ENCODE results near the gene PRKAR1B.
"Not testable (repeated sequence)": the region's sequence is repeated elsewhere in the genome, so short reads cannot be mapped to it uniquely, and the experiment has no call there.

PRKAR1B gene

DNA sequence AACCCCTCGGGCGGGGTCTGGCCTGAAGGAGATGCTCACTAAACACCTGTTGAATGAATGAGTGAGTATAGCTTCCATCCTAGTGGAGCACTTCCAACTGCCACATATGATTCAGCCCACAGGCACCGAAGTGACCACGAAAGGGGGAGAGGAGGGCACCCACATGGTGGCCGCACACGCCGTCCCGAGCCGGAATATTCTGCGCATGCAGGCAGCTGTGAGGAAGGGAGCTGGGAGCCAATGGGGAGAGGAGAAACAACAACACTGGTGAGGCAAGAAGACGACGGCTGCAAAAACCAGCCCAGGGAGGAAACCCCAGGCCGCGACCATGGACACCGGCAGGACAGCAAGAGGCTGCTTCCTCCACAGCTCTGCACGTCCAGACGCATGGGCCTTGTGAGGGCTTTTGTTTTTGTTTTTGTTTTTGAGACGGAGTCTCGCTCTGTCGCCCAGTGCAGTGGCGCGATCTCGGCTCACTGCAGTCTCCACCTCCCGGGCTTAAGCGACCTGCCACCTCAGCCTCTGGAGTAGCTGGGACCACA, 67.7 kb downstream of the PRKAR1B start:
- FAIRE-seq, result no peak
- TF ChIP-seq POLR2A (IDR thresholded peaks at IDR 0.05; ENCODE audit: low read depth, low read length), result no peak
- DNase-seq (ENCODE audit: insufficient read length, low spot score), result no peak

DNA sequence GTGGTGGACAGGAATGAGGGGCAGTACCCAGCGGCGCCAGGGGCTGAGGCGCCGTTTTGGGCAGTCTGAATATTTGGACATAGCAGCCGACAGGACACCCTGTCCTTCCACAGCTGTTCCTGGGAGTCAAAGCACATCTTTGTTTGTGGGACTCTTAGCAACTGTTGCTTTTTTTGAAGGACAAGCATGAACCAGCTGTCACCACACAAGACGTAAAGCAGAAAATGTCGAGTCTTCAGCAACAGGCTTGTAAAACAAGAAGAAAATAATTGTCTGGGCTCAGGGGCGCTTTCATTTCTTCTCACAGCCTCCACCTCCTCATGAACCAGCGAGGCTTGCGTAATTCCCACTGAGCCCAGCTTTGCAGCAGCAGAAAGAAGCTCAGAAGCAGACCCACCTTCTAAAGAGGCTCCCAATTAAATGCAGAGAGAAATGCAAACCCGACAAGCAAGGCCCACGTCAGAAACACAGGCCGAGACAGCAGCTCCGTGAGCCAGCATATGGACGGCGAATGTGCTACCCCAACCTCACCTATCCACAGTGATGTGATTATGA, 69.4 kb downstream of the PRKAR1B start:
- no peak for DNase-seq (ENCODE audit: insufficient read length, low spot score)
- no peak for FAIRE-seq
- no peak for TF ChIP-seq POLR2A (IDR thresholded peaks at IDR 0.05; ENCODE audit: low read depth, low read length)

GRCh38 chr7:657010-657409, 70.1 kb downstream of the PRKAR1B start:
- FAIRE-seq; DNase-seq (ENCODE audit: insufficient read length, low spot score): not testable (repeated sequence)

GRCh38 chr7:655758-656157, 71.3 kb downstream of the PRKAR1B start:
- no peak for DNase-seq (ENCODE audit: insufficient read length, low spot score)
- TF ChIP-seq POLR2A (IDR thresholded peaks at IDR 0.05; ENCODE audit: low read depth, low read length), result no peak
- no peak for FAIRE-seq

DNA sequence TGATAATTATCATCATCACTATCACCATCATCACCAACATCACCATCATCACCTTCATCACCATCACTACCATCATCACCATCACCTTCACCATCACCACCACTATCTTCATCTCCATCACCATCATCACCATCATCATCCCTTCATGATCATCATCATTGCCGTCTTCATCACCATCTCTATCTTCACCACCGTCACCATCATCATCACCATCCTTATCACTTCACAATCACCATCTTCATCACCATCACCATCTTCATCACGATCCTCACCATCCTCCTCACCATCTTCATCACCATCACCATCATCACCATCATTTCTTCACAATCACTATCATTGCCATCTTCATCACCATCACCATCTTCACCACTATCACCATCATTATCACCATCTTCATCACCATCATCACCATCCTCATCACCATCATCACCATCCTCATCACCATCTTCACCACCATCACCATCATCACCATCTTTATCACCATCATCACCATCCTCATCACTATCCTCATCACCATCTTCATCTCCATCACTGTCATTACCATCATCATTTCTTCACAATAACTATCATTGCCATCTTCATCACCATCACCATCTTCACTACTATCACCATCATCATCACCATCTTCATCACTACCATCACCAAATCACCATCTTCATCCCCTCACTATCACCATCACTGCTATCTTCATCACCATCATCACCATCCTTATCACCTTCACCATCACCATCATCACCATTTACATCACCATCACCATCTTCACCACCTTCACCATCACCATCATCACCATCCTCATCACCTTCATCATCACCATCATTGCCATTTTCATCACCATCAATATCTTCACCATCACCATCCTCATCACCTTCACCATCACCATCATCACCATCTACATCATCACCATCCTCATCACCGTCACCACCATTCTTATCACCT, 73.0 kb downstream of the PRKAR1B start:
- no peak for TF ChIP-seq POLR2A (IDR thresholded peaks at IDR 0.05; ENCODE audit: low read depth, low read length)
- no peak for DNase-seq (ENCODE audit: insufficient read length, low spot score)
- no peak for FAIRE-seq

DNA sequence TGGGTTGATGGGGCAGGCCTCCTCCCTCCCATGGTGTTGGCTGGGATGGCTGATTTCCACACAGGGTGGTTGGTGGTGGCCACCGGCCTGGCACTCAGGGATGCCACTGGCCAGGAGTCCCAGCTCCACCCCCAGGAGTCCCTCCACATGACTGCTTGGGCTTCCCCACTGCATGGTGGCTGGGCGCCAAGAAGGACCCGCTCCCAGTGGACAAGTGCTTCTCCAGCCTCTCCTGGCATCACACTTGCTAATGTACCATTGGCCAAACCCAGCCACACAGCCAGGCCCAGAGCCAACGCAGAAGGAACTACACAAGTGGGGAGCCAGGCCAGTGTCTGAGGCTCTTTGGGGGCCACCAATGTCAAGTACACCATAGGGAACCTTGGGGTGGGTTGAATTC, 74.2 kb downstream of the PRKAR1B start:
- FAIRE-seq (no peak), DNase-seq (ENCODE audit: insufficient read length, low spot score) (no peak)
- no peak for TF ChIP-seq POLR2A (IDR thresholded peaks at IDR 0.05; ENCODE audit: low read depth, low read length)

DNA sequence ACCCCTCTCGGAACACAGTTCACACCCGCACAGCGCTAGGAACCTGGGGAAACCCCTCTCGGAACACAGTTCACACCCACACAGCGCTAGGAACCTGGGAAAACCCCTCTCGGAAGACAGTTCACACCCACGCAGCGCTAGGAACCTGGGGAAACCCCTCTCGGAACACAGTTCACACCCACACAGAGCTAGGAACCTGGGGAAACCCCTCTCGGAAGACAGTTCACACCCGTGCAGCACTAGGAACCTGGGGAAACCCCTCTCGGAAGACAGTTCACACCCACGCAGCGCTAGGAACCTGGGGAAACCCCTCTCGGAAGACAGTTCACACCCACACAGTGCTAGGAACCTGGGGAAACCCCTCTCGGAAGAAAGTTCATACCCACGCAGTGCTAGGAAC, 74.9 kb downstream of the PRKAR1B start:
- FAIRE-seq; DNase-seq (ENCODE audit: insufficient read length, low spot score): not testable (repeated sequence)

DNA sequence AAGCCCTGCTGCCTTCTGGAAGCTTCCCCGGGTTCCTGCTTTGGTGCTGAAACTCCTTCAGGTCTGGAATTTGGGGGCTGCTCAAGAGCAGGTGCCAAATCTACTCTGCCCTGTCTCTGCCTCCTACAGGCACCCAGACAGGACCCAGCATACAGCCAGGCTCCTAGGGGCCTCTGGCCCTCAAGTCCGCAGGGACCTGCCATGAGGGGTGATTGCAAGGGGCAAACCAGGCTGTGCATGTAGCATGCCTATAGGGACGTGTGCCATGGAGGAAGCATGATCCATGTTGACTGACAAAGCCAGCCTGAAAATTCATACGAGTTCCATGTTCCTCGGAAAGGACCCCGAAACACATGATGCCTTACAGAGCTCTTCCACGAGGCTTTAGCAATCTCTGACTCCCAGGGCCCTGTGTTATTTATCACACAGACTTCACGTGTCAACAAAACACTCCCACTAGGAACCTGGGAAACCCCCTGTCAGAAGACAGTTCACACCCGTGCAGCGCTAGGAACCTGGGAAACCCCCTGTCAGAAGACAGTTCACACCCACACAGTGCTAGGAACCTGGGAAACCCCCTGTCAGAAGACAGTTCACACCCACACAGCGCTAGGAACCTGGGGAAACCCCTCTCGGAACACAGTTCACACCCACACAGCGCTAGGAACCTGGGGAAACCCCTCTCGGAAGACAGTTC, 75.9 kb downstream of the PRKAR1B start:
- no peak for TF ChIP-seq POLR2A (IDR thresholded peaks at IDR 0.05; ENCODE audit: low read depth, low read length)
- DNase-seq (ENCODE audit: insufficient read length, low spot score) (no peak), FAIRE-seq (no peak)

DNA sequence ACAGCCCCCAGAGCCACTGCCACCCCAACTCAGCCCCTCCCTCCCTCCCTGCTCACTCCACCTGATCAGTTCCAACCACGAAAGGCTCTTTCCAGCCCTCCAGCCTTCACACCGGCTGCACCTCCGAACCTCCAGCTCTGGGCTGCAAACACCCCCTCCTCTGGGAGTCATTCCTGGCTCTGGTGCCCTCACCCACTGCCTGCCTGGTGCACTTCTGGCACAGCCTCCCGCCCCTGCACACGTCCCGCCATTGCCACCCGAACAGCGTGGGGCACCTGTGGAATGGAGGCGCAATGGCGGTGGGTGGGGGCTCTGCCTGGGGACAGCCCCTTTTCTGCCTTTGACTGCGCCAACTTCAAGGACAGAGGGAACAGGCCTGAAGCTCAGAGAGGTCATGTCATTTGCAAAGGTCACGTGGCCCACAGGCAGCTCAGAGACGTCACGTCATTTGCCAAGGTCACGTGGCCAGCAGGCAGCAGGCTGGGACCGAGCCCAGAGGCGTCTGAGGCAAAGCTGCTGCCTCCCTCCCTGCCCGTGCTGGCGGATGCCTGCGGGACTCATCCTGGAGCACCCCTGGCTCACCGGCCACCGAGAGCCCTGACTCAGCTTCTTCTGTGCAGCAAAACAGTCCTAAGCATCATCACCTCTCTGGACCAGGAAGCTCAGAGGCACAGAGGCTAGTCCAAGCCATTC, 76.6 kb downstream of the PRKAR1B start:
- TF ChIP-seq POLR2A (IDR thresholded peaks at IDR 0.05; ENCODE audit: low read depth, low read length), result no peak
- FAIRE-seq, result no peak
- DNase-seq (ENCODE audit: insufficient read length, low spot score), result no peak

- TF ChIP-seq POLR2A (IDR thresholded peaks at IDR 0.05; ENCODE audit: low read depth, low read length), result no peak
- DNase-seq (ENCODE audit: insufficient read length, low spot score), result no peak
- no peak for FAIRE-seq
Measured at GRCh38 chr7:646951-647350, 80.1 kb downstream of the PRKAR1B start.

GRCh38 chr7:646487-646886, 80.6 kb downstream of the PRKAR1B start:
- no peak for DNase-seq (ENCODE audit: insufficient read length, low spot score)
- TF ChIP-seq POLR2A (IDR thresholded peaks at IDR 0.05; ENCODE audit: low read depth, low read length), result no peak
- FAIRE-seq, result no peak

DNA sequence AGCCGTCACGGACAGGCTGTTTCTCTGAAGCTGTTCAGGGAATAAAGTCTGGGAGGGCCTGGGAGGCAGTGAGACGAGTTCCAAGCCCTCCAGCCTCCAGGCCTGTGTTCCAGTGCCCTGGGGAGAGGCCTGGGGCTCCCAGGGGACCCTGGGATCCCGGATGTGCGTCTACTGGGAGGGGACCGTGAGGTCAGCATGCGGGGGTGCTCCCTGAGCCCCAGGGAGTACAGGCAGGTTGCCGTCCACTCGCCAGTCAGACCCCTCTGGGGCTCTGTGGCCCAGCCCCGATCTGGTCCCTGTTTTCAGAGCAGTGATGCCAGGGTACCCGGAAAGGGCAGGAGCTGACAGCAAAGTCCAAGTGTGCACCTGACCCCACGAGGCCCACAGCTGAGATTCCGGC, 81.5 kb downstream of the PRKAR1B start:
- no peak for TF ChIP-seq POLR2A (IDR thresholded peaks at IDR 0.05; ENCODE audit: low read depth, low read length)
- no peak for FAIRE-seq

DNA sequence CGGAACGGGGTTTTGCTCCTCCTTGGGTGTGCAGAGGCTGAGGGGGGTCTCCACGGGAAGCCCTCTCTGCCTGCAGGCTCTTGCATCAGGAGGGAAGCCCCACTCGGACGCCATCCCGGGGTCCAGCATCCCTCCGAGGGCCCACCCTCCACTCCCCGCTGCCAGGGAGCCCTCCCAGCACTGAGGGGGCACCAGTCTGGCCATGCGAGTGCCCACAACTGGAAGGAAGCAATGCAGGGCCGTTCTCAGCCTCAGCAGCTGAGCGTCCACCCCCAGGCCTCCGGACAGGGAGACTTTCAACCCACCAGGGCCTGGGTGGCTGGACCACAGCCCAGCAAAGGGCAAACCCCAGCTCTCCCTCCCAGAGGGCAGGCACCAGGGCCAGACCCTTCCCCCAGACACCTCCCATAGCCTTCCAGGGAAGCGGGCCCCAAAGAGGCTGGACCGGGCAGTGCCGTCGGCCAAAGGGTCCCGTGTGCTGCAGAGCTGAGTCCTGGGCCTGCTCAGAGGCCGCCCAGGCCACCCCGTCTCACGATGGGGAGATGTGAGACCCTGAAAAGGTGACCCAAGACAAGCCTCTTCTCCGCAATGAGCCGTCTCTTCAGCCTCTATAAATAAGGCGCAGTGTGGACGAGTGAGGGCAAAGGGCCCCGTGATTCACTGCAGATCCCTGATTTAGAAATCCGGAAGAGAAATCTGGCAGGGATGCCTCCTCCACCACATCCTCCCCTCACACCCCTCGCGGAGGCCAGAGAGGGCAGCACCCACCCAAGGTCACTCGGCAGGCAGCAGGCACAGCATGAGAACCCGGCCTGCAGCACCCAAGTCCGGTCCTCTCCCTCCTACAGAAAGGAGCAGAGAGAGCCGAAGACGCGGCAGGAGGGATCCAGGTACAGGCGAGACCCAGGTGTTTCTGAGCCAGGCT, 82.4 kb downstream of the PRKAR1B start:
- DNase-seq (ENCODE audit: insufficient read length, low spot score) (no peak), FAIRE-seq (no peak)
- no peak for TF ChIP-seq POLR2A (IDR thresholded peaks at IDR 0.05; ENCODE audit: low read depth, low read length)

More for the DNA sequence above, 81.5 kb downstream of the PRKAR1B start:
- no peak for DNase-seq (ENCODE audit: insufficient read length, low spot score)

All from H54 (cell line).